Measurements from ENCODE around the gene GPATCH4.
"Not testable (repeated sequence)": the region's sequence is repeated elsewhere in the genome, so short reads cannot be mapped to it uniquely, and the experiment has no call there.

DNA sequence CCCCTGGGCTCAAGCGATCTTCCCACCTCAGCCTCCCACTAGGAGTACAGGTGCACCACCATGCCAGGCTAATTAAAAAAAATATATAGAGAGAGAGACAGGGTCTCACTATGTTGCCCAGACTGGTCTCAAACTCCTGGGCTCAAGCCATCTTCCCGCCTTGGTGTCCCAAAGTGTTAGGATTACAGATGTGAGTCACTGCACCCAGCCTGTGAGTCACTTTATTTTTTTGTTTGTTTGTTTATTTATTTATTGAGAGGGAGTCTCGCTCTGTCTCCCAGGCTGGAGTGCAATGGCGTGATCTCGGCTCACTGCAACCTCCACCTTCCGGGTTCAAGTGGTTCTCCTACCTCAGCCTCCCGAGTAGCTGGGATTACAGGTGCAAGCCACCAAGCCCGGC is 13.4 kb downstream of the GPATCH4 start:
- TF ChIP-seq, protein P1, sequence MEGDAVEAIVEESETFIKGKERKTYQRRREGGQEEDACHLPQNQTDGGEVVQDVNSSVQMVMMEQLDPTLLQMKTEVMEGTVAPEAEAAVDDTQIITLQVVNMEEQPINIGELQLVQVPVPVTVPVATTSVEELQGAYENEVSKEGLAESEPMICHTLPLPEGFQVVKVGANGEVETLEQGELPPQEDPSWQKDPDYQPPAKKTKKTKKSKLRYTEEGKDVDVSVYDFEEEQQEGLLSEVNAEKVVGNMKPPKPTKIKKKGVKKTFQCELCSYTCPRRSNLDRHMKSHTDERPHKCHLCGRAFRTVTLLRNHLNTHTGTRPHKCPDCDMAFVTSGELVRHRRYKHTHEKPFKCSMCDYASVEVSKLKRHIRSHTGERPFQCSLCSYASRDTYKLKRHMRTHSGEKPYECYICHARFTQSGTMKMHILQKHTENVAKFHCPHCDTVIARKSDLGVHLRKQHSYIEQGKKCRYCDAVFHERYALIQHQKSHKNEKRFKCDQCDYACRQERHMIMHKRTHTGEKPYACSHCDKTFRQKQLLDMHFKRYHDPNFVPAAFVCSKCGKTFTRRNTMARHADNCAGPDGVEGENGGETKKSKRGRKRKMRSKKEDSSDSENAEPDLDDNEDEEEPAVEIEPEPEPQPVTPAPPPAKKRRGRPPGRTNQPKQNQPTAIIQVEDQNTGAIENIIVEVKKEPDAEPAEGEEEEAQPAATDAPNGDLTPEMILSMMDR (IDR thresholded peaks at IDR 0.05 in 4 of 5, conservative IDR thresholded peaks at IDR 0.05 in 1 of 5): not testable (repeated sequence)
- TF ChIP-seq POLR2A (IDR thresholded peaks at IDR 0.05): not testable (repeated sequence)

All from gastrocnemius medialis (tissue), 4 donors.